ENCODE data around the gene SAXO2. TPM values are rescaled to one million over a fixed set of nuclear protein-coding genes. Genes with fewer than 3 reads are reported as not detected.
"Not testable (repeated sequence)": the region's sequence is repeated elsewhere in the genome, so short reads cannot be mapped to it uniquely, and the experiment has no call there.

Gene SAXO2
- total RNA-seq, 1 experiment from 2014 or later = 0.60 TPM

GRCh38 chr15:82304778-82305090, 42.1 kb downstream of the SAXO2 start:
- no peak overlapping the region for H2AFZ ChIP-seq (ENCODE audit: low read length)
- H3K4me3 ChIP-seq (ENCODE audit: low read length) = no peak overlapping the region
- H4K20me1 ChIP-seq (ENCODE audit: insufficient read depth, low read depth, low read length) = no peaks in the 10 kb centered on the region
- H3K27ac ChIP-seq (ENCODE audit: low read length) = no peak overlapping the region
- H3K27me3 ChIP-seq (ENCODE audit: low read length) = no peaks in the 10 kb centered on the region
- H3K79me2 ChIP-seq (ENCODE audit: low read length) = no peaks in the 10 kb centered on the region
- H3K9me2 ChIP-seq (replicated peaks; ENCODE audit: insufficient read depth, low read length) = no peaks in the 10 kb centered on the region
- no peaks in the 10 kb centered on the region for H3K9me3 ChIP-seq (ENCODE audit: low read length)
- no peaks in the 10 kb centered on the region for H3K4me1 ChIP-seq (ENCODE audit: low read length)
- no peak overlapping the region for H3K9ac ChIP-seq (ENCODE audit: low read length)
- H3K36me3 ChIP-seq (ENCODE audit: insufficient read depth, low read length) = no peaks in the 10 kb centered on the region
- H3K4me2 ChIP-seq (ENCODE audit: low read depth, low read length, poor library complexity, severe bottlenecking) = no peak overlapping the region
- no peak for DNase-seq

GRCh38 chr15:82305621-82306048, 43.0 kb downstream of the SAXO2 start:
- Histone ChIP-seq H3K79me2 (ENCODE audit: low read length) (no peaks in the 10 kb centered on the region), H3K4me3 (ENCODE audit: low read length) (no peak overlapping the region), H3K9me3 (ENCODE audit: low read length) (no peaks in the 10 kb centered on the region), H3K9ac (ENCODE audit: low read length) (no peak overlapping the region), H3K9me2 (replicated peaks; ENCODE audit: insufficient read depth, low read length) (no peaks in the 10 kb centered on the region), H4K20me1 (ENCODE audit: insufficient read depth, low read depth, low read length) (no peaks in the 10 kb centered on the region), H3K4me1 (ENCODE audit: low read length) (no peaks in the 10 kb centered on the region), H3K36me3 (ENCODE audit: insufficient read depth, low read length) (no peaks in the 10 kb centered on the region), H3K27me3 (ENCODE audit: low read length) (no peaks in the 10 kb centered on the region), H2AFZ (ENCODE audit: low read length) (no peak overlapping the region), H3K27ac (ENCODE audit: low read length) (no peak overlapping the region), H3K4me2 (ENCODE audit: low read depth, low read length, poor library complexity, severe bottlenecking) (no peak overlapping the region)
- DNase-seq = no peak

- H3K27ac ChIP-seq (ENCODE audit: low read length) = no peak overlapping the region
- H3K27me3 ChIP-seq (ENCODE audit: low read length) = no peaks in the 10 kb centered on the region
- no peaks in the 10 kb centered on the region for H3K9me3 ChIP-seq (ENCODE audit: low read length)
- H3K36me3 ChIP-seq (ENCODE audit: insufficient read depth, low read length) = no peaks in the 10 kb centered on the region
- H2AFZ ChIP-seq (ENCODE audit: low read length) = no peak overlapping the region
- DNase-seq = no peak
- H3K4me2 ChIP-seq (ENCODE audit: low read depth, low read length, poor library complexity, severe bottlenecking) = no peak overlapping the region
- no peak overlapping the region for H3K9ac ChIP-seq (ENCODE audit: low read length)
- no peak overlapping the region for H3K4me3 ChIP-seq (ENCODE audit: low read length)
- no peaks in the 10 kb centered on the region for H4K20me1 ChIP-seq (ENCODE audit: insufficient read depth, low read depth, low read length)
- H3K9me2 ChIP-seq (replicated peaks; ENCODE audit: insufficient read depth, low read length) = no peaks in the 10 kb centered on the region
- no peaks in the 10 kb centered on the region for H3K4me1 ChIP-seq (ENCODE audit: low read length)
- H3K79me2 ChIP-seq (ENCODE audit: low read length) = no peaks in the 10 kb centered on the region
Measured at GRCh38 chr15:82306791-82307713, 44.4 kb downstream of the SAXO2 start.

GRCh38 chr15:82307714-82308081, 45.1 kb downstream of the SAXO2 start:
- Histone ChIP-seq H3K4me1 (ENCODE audit: low read length) (no peaks in the 10 kb centered on the region), H4K20me1 (ENCODE audit: insufficient read depth, low read depth, low read length) (no peaks in the 10 kb centered on the region), H3K36me3 (ENCODE audit: insufficient read depth, low read length) (no peaks in the 10 kb centered on the region), H3K27ac (ENCODE audit: low read length) (no peak overlapping the region), H3K9me2 (replicated peaks; ENCODE audit: insufficient read depth, low read length) (no peaks in the 10 kb centered on the region), H3K79me2 (ENCODE audit: low read length) (no peaks in the 10 kb centered on the region), H3K4me2 (ENCODE audit: low read depth, low read length, poor library complexity, severe bottlenecking) (no peak overlapping the region), H2AFZ (ENCODE audit: low read length) (no peak overlapping the region), H3K9ac (ENCODE audit: low read length) (no peak overlapping the region), H3K4me3 (ENCODE audit: low read length) (no peak overlapping the region), H3K9me3 (ENCODE audit: low read length) (no peaks in the 10 kb centered on the region), H3K27me3 (ENCODE audit: low read length) (no peaks in the 10 kb centered on the region)
- DNase-seq = no peak

- H4K20me1 ChIP-seq (ENCODE audit: insufficient read depth, low read depth, low read length) = no peaks in the 10 kb centered on the region
- H3K9me2 ChIP-seq (replicated peaks; ENCODE audit: insufficient read depth, low read length) = no peaks in the 10 kb centered on the region
- no peaks in the 10 kb centered on the region for H3K79me2 ChIP-seq (ENCODE audit: low read length)
- H3K4me1 ChIP-seq (ENCODE audit: low read length) = no peaks in the 10 kb centered on the region
- no peak for DNase-seq
- no peaks in the 10 kb centered on the region for H3K27me3 ChIP-seq (ENCODE audit: low read length)
- H3K36me3 ChIP-seq (ENCODE audit: insufficient read depth, low read length) = no peaks in the 10 kb centered on the region
- no peak overlapping the region for H3K4me3 ChIP-seq (ENCODE audit: low read length)
- H3K4me2 ChIP-seq (ENCODE audit: low read depth, low read length, poor library complexity, severe bottlenecking) = no peak overlapping the region
- no peak overlapping the region for H2AFZ ChIP-seq (ENCODE audit: low read length)
- no peak overlapping the region for H3K27ac ChIP-seq (ENCODE audit: low read length)
- no peak overlapping the region for H3K9ac ChIP-seq (ENCODE audit: low read length)
- H3K9me3 ChIP-seq (ENCODE audit: low read length) = no peaks in the 10 kb centered on the region
Measured at GRCh38 chr15:82309802-82310201, 47.2 kb downstream of the SAXO2 start.

GRCh38 chr15:82311321-82311720, 48.7 kb downstream of the SAXO2 start:
- not testable (repeated sequence) for H3K9ac ChIP-seq (ENCODE audit: low read length); H3K9me2 ChIP-seq (replicated peaks; ENCODE audit: insufficient read depth, low read length); H3K4me2 ChIP-seq (ENCODE audit: low read depth, low read length, poor library complexity, severe bottlenecking); H2AFZ ChIP-seq (ENCODE audit: low read length); DNase-seq; H3K9me3 ChIP-seq (ENCODE audit: low read length); H3K27ac ChIP-seq (ENCODE audit: low read length); H3K79me2 ChIP-seq (ENCODE audit: low read length); H3K27me3 ChIP-seq (ENCODE audit: low read length); H3K4me3 ChIP-seq (ENCODE audit: low read length); H3K4me1 ChIP-seq (ENCODE audit: low read length); H3K36me3 ChIP-seq (ENCODE audit: insufficient read depth, low read length); H4K20me1 ChIP-seq (ENCODE audit: insufficient read depth, low read depth, low read length)

GRCh38 chr15:82312586-82313349, 50.1 kb downstream of the SAXO2 start:
- Histone ChIP-seq H3K9me2 (replicated peaks; ENCODE audit: insufficient read depth, low read length) (no peaks in the 10 kb centered on the region), H3K4me3 (ENCODE audit: low read length) (no peak overlapping the region), H3K9me3 (ENCODE audit: low read length) (no peaks in the 10 kb centered on the region), H3K9ac (ENCODE audit: low read length) (no peak overlapping the region), H4K20me1 (ENCODE audit: insufficient read depth, low read depth, low read length) (no peaks in the 10 kb centered on the region), H3K36me3 (ENCODE audit: insufficient read depth, low read length) (no peaks in the 10 kb centered on the region), H3K27ac (ENCODE audit: low read length) (no peak overlapping the region), H3K79me2 (ENCODE audit: low read length) (no peaks in the 10 kb centered on the region), H3K4me2 (ENCODE audit: low read depth, low read length, poor library complexity, severe bottlenecking) (no peak overlapping the region), H3K4me1 (ENCODE audit: low read length) (no peaks in the 10 kb centered on the region), H3K27me3 (ENCODE audit: low read length) (no peaks in the 10 kb centered on the region), H2AFZ (ENCODE audit: low read length) (no peak overlapping the region)
- no peak for DNase-seq

- no peaks in the 10 kb centered on the region for H3K9me2 ChIP-seq (replicated peaks; ENCODE audit: insufficient read depth, low read length)
- no peaks in the 10 kb centered on the region for H4K20me1 ChIP-seq (ENCODE audit: insufficient read depth, low read depth, low read length)
- no peaks in the 10 kb centered on the region for H3K36me3 ChIP-seq (ENCODE audit: insufficient read depth, low read length)
- no peak overlapping the region for H3K27ac ChIP-seq (ENCODE audit: low read length)
- H3K4me2 ChIP-seq (ENCODE audit: low read depth, low read length, poor library complexity, severe bottlenecking) = no peak overlapping the region
- H3K9me3 ChIP-seq (ENCODE audit: low read length) = no peaks in the 10 kb centered on the region
- H3K4me1 ChIP-seq (ENCODE audit: low read length) = no peaks in the 10 kb centered on the region
- no peak overlapping the region for H3K9ac ChIP-seq (ENCODE audit: low read length)
- no peak for DNase-seq
- no peak overlapping the region for H3K4me3 ChIP-seq (ENCODE audit: low read length)
- H3K27me3 ChIP-seq (ENCODE audit: low read length) = no peaks in the 10 kb centered on the region
- no peak overlapping the region for H2AFZ ChIP-seq (ENCODE audit: low read length)
- H3K79me2 ChIP-seq (ENCODE audit: low read length) = no peaks in the 10 kb centered on the region
Measured at GRCh38 chr15:82313446-82313845, 50.8 kb downstream of the SAXO2 start.

All from Karpas-422 (cell line).